ENCODE results near the gene SLC25A4. TPM values are rescaled to one million over a fixed set of nuclear protein-coding genes. Genes with fewer than 3 reads are reported as not detected.
A peak's percentile ranks its signal among the peaks of the same experiment; 100 is the strongest.

The SLC25A4 gene
- total and polyA plus RNA-seq, 2 of the 13 experiments (the other 11 are each of a cell fraction or from before 2014, with no cell fraction given): 30.3 to 42.1 TPM

DNA sequence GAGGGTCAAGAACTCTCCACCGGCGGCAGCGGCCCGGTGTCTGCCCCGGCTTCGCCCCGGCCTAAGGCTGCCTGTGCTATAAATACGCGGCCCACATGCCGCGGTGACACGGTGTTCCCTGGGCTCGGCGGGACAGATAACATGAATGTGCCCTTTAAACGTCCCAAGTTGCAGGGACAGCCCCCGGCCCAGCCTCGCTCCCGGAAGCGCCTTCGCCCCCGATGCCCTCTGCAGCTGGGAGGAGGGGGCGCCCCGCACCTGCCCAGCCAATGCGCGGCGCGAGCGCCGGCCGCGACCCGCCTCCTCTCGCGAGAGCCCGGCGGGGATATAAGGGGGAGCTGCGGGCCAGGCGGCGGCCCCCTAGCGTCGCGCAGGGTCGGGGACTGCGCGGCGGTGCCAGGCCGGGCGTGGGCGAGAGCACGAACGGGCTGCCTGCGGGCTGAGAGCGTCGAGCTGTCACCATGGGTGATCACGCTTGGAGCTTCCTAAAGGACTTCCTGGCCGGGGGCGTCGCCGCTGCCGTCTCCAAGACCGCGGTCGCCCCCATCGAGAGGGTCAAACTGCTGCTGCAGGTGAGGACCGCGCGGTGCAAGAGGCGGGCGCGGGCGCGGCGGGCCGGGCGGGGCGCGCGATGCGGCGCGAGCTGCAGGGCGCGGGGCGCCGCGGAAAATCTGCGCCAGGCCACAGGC lies at the start of gene SLC25A4 (continued):
- TF ChIP-seq, protein P1, sequence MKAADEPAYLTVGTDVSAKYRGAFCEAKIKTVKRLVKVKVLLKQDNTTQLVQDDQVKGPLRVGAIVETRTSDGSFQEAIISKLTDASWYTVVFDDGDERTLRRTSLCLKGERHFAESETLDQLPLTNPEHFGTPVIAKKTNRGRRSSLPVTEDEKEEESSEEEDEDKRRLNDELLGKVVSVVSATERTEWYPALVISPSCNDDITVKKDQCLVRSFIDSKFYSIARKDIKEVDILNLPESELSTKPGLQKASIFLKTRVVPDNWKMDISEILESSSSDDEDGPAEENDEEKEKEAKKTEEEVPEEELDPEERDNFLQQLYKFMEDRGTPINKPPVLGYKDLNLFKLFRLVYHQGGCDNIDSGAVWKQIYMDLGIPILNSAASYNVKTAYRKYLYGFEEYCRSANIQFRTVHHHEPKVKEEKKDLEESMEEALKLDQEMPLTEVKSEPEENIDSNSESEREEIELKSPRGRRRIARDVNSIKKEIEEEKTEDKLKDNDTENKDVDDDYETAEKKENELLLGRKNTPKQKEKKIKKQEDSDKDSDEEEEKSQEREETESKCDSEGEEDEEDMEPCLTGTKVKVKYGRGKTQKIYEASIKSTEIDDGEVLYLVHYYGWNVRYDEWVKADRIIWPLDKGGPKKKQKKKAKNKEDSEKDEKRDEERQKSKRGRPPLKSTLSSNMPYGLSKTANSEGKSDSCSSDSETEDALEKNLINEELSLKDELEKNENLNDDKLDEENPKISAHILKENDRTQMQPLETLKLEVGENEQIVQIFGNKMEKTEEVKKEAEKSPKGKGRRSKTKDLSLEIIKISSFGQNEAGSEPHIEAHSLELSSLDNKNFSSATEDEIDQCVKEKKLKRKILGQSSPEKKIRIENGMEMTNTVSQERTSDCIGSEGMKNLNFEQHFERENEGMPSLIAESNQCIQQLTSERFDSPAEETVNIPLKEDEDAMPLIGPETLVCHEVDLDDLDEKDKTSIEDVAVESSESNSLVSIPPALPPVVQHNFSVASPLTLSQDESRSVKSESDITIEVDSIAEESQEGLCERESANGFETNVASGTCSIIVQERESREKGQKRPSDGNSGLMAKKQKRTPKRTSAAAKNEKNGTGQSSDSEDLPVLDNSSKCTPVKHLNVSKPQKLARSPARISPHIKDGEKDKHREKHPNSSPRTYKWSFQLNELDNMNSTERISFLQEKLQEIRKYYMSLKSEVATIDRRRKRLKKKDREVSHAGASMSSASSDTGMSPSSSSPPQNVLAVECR (CRISPR knock-in tag; IDR thresholded peaks at IDR 0.05; ENCODE audit: borderline replicate concordance): peak; percentile 92
- TF ChIP-seq ZFP37 (CRISPR knock-in tag; IDR thresholded peaks at IDR 0.05; ENCODE audit: borderline replicate concordance) (no peak), ZNF468 (CRISPR knock-in tag; IDR thresholded peaks at IDR 0.05) (no peak), NFYC (CRISPR knock-in tag; IDR thresholded peaks at IDR 0.05) (peak; percentile 85), ZNF331 (CRISPR knock-in tag; IDR thresholded peaks at IDR 0.05) (peak; percentile 50; the same call in 1 of the 2 replicates), ZFP90 (CRISPR knock-in tag; IDR thresholded peaks at IDR 0.05; ENCODE audit: borderline replicate concordance) (peak; percentile 75; the same call in 1 of the 2 replicates), STAT5B (CRISPR knock-in tag; IDR thresholded peaks at IDR 0.05) (no peak; the same call in 1 of the 2 replicates), PHF5A (CRISPR knock-in tag; IDR thresholded peaks at IDR 0.05; ENCODE audit: low read depth, unreplicated experiment) (no peak), ZNF33A (CRISPR knock-in tag; IDR thresholded peaks at IDR 0.05; ENCODE audit: borderline replicate concordance) (no peak), NFE2L1 (CRISPR knock-in tag; IDR thresholded peaks at IDR 0.05; ENCODE audit: borderline replicate concordance) (0 out of 2 replicates have a peak, but pooled peaks have one; percentile 53), PITX1 (CRISPR knock-in tag; IDR thresholded peaks at IDR 0.05) (peak; percentile 71), HNF4G (IDR thresholded peaks at IDR 0.05; ENCODE audit: borderline replicate concordance, low read depth, low read length) (peak; percentile 32), HNF4G (CRISPR knock-in tag; IDR thresholded peaks at IDR 0.05; ENCODE audit: borderline replicate concordance, low read depth) (peak; percentile 58)
- TF ChIP-seq, protein P2, sequence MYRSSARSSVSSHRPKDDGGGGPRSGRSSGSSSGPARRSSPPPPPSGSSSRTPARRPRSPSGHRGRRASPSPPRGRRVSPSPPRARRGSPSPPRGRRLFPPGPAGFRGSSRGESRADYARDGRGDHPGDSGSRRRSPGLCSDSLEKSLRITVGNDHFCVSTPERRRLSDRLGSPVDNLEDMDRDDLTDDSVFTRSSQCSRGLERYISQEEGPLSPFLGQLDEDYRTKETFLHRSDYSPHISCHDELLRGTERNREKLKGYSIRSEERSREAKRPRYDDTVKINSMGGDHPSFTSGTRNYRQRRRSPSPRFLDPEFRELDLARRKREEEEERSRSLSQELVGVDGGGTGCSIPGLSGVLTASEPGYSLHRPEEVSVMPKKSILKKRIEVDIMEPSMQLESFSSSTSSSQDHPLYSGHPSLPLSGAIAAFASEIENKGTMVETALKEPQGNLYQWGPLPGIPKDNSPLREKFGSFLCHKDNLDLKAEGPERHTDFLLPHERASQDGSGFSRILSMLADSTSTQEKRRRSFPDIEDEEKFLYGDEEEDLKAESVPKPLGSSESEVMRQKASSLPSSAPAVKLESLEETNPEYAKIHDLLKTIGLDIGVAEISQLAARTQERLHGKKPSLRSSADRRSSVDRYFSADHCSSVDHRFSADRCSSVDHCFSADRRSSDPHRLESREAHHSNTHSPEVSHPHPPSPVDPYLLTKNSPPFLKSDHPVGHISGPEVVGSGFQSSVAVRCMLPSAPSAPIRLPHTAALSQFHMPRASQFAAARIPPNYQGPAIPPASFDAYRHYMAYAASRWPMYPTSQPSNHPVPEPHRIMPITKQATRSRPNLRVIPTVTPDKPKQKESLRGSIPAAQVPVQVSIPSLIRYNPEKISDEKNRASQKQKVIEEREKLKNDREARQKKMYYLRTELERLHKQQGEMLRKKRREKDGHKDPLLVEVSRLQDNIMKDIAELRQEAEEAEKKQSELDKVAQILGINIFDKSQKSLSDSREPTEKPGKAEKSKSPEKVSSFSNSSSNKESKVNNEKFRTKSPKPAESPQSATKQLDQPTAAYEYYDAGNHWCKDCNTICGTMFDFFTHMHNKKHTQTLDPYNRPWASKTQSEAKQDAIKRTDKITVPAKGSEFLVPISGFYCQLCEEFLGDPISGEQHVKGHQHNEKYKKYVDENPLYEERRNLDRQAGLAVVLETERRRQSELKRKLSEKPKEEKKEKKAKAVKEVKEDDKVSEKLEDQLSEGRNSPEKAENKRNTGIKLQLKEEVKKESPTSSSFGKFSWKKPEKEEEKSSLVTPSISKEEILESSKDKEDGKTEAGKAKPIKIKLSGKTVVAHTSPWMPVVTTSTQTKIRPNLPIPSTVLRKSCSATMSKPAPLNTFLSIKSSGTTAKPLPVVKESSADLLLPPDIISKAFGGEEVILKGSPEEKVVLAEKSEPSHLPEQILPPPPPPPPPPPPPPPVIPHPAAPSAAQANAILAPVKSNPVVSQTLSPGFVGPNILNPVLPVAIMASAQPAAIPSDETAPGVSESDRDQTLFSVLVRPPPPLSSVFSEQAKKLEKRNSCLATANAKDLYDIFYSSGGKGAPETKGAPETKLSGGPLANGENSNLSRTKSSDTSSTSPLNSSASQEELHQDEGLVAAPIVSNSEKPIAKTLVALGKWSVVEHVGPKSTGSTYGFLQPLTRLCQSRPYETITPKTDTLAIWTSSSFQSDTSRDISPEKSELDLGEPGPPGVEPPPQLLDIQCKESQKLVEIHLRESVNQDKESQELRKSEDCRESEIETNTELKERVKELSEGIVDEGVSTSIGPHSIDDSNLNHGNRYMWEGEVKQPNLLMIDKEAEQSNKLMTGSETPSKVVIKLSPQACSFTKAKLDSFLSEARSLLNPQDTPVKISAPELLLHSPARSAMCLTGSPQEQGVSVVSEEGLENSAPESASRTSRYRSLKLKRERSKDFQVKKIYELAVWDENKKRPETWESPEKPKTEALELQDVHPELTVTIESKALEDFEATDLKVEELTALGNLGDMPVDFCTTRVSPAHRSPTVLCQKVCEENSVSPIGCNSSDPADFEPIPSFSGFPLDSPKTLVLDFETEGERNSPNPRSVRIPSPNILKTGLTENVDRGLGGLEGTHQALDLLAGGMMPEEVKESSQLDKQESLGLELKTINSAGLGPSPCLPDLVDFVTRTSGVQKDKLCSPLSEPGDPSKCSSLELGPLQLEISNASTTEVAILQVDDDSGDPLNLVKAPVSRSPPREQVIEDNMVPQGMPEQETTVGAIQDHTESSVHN (CRISPR knock-in tag; IDR thresholded peaks at IDR 0.05): no peak
- TF ChIP-seq, protein P3, sequence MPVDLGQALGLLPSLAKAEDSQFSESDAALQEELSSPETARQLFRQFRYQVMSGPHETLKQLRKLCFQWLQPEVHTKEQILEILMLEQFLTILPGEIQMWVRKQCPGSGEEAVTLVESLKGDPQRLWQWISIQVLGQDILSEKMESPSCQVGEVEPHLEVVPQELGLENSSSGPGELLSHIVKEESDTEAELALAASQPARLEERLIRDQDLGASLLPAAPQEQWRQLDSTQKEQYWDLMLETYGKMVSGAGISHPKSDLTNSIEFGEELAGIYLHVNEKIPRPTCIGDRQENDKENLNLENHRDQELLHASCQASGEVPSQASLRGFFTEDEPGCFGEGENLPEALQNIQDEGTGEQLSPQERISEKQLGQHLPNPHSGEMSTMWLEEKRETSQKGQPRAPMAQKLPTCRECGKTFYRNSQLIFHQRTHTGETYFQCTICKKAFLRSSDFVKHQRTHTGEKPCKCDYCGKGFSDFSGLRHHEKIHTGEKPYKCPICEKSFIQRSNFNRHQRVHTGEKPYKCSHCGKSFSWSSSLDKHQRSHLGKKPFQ (CRISPR knock-in tag; IDR thresholded peaks at IDR 0.05; ENCODE audit: insufficient replicate concordance): no peak
